HK-2 (cell line): ENCODE measurements around the gene SDHAF3.
A peak's percentile ranks its signal among the peaks of the same experiment; 100 is the strongest.
"Not testable (repeated sequence)": the region's sequence is repeated elsewhere in the genome, so short reads cannot be mapped to it uniquely, and the experiment has no call there.

Experiments used
- DNase-seq: peaks from one replicate; pipeline ENCODE4 v3.0.0-alpha.2; 2018; ENCODE audit not compliant: unreplicated experiment

Gene SDHAF3

GRCh38 chr7:97123115-97123514 lies 5.6 kb downstream of the SDHAF3 start:
- not testable (repeated sequence) for DNase-seq

- DNase-seq, result no peak
Measured at GRCh38 chr7:97126483-97127171, 9.1 kb downstream of the SDHAF3 start.

- no peak for DNase-seq
Measured at GRCh38 chr7:97128736-97129135, 11.2 kb downstream of the SDHAF3 start.

GRCh38 chr7:97130417-97131139 lies 13.1 kb downstream of the SDHAF3 start:
- no peak for DNase-seq

GRCh38 chr7:97133159-97133558 lies 15.7 kb downstream of the SDHAF3 start:
- no peak for DNase-seq

GRCh38 chr7:97138830-97139229 lies 21.3 kb downstream of the SDHAF3 start:
- no peak for DNase-seq

- no peak for DNase-seq
Measured at GRCh38 chr7:97145068-97145467, 27.6 kb downstream of the SDHAF3 start.

GRCh38 chr7:97149843-97150242 lies 32.3 kb downstream of the SDHAF3 start:
- no peak for DNase-seq

- no peak for DNase-seq
Measured at GRCh38 chr7:97155897-97156418, 38.5 kb downstream of the SDHAF3 start.

- not testable (repeated sequence) for DNase-seq
Measured at GRCh38 chr7:97159984-97160383, 42.5 kb downstream of the SDHAF3 start.

GRCh38 chr7:97161609-97162008 lies 44.1 kb downstream of the SDHAF3 start:
- not testable (repeated sequence) for DNase-seq

- no peak for DNase-seq
Measured at GRCh38 chr7:97166308-97166707, 48.8 kb downstream of the SDHAF3 start.

- no peak for DNase-seq
Measured at GRCh38 chr7:97167176-97167575, 49.7 kb downstream of the SDHAF3 start.

- no peak for DNase-seq
Measured at GRCh38 chr7:97167749-97168148, 50.3 kb downstream of the SDHAF3 start.

GRCh38 chr7:97174303-97174702 lies 56.8 kb downstream of the SDHAF3 start:
- DNase-seq, result no peak

- peak; percentile 18 for DNase-seq
Measured at GRCh38 chr7:97179454-97180104, 62.1 kb downstream of the SDHAF3 start.

- peak; percentile 14 for DNase-seq
Measured at GRCh38 chr7:97187067-97187466, 69.6 kb downstream of the SDHAF3 start.

- not testable (repeated sequence) for DNase-seq
Measured at GRCh38 chr7:97196174-97196573, 78.7 kb downstream of the SDHAF3 start.

- no peak for DNase-seq
Measured at GRCh38 chr7:97198596-97198995, 81.1 kb downstream of the SDHAF3 start.

GRCh38 chr7:97200018-97200417 lies 82.5 kb downstream of the SDHAF3 start:
- DNase-seq, result no peak

- DNase-seq, result no peak
Measured at GRCh38 chr7:97203957-97204356, 86.5 kb downstream of the SDHAF3 start.

- DNase-seq, result no peak
Measured at GRCh38 chr7:97204821-97205220, 87.3 kb downstream of the SDHAF3 start.

GRCh38 chr7:97215556-97215955 lies 98.1 kb downstream of the SDHAF3 start:
- DNase-seq, result no peak
